ENCODE results near the gene CRIP3.
"Not testable (repeated sequence)": the region's sequence is repeated elsewhere in the genome, so short reads cannot be mapped to it uniquely, and the experiment has no call there.

CRIP3 gene

DNA sequence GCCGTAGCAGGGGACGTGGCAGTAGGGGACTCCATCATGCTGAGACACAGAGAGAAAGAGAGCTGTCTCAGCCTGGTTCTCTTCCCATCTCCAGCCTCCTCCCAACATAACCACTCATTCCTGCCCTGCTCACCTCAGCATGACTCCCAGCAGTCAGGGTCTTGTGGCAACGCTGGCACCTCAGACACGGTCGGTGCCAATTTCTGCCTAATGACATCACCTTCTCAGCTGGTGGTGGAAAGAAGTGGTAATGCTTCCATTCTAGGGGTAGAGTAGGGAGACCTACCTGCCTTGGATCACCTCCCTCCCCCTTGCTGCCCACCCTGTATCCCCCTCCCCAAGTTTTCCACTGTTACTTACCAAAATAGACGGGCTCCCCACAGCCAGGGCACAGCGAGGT, 2.5 kb downstream of the CRIP3 start:
- DNase-seq (ENCODE audit: low read depth): no peak

DNA sequence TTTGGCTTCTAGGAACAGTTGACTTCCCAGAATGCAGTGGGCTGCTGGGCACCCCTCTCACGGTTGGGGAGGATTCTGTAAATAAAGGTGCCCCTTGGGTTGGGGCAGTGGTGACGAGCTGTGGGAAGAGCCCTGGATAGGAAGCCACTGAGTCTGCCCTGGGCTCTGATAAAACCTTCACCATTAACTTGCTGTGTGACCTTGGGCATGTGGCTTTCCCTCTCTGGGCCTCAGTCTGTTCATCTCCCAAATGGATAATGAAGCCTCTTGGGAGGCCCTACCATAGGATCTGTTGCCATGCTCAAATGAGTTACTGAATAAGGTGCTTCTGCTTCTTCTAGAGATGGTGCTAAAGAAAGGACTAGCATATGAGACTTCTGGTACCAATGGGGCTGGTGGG, 3.7 kb downstream of the CRIP3 start:
- no peak for DNase-seq (ENCODE audit: low read depth)

DNA sequence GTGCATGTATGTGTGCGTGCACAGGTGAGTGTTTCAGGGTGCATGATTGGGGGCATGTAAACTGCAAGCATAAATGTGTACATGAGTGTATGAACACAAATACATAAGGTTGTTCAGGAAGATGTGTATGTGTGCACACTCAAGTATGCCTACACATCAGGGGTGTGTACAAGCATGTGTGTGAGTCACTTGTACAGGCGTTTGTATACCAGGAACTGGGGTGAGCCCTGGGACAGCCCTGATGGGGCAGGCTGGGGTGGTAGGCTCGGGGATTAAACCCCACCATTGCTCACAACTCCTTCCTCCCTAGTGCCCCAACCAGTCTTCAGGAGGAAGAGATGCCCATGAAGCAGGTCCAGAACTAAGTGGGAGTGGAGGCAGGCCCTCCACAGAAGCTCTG, 4.3 kb downstream of the CRIP3 start:
- no peak for DNase-seq (ENCODE audit: low read depth)

DNA sequence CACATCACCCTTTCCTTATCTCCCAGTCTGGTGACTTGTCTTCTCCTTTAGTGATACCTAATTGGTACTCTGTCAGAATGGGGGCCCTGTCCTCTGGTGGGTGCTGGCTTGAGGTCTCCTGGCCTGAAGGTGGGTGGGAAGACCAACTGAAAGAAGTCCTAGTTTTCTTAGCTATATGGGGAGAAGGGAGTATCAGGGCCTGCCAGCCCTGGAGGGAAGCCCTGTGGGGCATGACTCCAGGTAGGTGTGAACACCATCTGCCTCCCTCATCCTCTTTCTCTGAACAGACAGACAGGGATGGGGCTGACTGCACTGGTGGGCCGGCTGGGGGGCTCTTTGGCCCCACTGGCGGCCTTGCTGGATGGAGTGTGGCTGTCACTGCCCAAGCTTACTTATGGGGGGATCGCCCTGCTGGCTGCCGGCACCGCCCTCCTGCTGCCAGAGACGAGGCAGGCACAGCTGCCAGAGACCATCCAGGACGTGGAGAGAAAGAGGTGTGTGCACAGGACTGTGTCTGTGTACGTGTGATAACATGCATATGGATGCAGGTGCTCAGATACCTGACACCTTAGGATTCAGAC, 4.8 kb downstream of the CRIP3 start:
- DNase-seq (ENCODE audit: low read depth): no peak

DNA sequence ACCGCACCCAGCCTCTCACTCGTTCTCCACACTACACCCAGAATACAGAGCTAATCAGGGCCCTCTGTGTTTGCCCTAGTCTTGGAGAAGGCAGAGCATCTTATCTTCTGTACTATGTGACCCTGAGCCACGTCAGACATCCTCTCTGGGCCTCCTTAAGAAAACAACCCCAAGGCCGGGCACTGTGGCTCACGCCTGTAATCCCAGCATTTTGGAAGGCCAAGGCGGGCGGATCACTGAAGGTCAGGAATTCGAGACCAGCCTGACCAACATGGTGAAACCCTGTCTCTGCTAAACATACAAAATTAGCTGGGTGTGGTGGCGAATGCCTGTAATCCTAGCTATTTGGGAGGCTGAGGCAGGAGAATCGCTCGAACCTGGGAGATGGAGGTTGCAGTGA, 5.6 kb downstream of the CRIP3 start:
- DNase-seq (ENCODE audit: low read depth): not testable (repeated sequence)

DNA sequence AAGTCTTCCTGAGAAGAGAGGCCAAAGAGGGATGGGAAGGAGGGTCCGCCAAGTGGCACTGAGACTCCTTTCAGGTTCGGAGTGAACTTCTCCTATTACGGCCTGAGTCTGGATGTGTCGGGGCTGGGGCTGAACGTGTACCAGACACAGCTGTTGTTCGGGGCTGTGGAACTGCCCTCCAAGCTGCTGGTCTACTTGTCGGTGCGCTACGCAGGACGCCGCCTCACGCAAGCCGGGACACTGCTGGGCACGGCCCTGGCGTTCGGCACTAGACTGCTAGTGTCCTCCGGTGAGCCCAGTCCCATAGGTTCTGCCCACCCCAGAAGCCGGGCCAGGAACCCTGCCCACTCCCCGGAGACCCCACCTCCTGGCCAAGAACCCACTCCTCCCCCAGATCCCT, 6.5 kb downstream of the CRIP3 start:
- DNase-seq (ENCODE audit: low read depth): no peak

DNA sequence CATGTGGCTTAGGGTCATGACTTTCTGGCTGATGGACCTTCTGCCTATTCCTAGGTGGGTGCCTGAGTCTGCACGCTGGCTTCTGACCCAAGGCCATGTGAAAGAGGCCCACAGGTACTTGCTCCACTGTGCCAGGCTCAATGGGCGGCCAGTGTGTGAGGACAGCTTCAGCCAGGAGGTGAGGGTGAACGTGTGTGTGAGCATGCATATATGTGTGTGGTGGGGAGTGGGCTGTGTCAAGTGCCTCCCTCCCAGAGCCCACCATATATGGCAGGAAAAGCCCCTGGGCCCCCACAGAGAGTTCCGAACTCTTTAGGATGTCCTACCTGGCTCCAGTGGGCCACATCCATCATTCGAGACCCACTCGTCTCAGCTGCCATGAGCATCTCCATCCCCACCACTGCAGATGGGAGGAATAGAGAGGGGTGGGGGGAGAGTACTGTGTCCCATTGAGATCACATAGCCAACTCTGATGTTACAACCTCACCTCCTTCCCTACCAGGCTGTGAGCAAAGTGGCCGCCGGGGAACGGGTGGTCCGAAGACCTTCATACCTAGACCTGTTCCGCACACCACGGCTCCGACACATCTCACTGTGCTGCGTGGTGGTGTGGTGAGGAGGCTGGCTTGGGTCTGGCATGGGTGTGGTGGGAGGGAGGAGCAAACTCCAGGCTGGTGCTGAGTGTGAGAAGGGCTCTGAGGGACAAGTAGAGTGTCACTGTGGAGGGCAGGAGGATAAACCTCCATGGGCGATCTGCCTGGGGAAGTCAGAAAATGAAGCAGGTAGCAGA, 7.3 kb downstream of the CRIP3 start:
- DNase-seq (ENCODE audit: low read depth): no peak

DNA sequence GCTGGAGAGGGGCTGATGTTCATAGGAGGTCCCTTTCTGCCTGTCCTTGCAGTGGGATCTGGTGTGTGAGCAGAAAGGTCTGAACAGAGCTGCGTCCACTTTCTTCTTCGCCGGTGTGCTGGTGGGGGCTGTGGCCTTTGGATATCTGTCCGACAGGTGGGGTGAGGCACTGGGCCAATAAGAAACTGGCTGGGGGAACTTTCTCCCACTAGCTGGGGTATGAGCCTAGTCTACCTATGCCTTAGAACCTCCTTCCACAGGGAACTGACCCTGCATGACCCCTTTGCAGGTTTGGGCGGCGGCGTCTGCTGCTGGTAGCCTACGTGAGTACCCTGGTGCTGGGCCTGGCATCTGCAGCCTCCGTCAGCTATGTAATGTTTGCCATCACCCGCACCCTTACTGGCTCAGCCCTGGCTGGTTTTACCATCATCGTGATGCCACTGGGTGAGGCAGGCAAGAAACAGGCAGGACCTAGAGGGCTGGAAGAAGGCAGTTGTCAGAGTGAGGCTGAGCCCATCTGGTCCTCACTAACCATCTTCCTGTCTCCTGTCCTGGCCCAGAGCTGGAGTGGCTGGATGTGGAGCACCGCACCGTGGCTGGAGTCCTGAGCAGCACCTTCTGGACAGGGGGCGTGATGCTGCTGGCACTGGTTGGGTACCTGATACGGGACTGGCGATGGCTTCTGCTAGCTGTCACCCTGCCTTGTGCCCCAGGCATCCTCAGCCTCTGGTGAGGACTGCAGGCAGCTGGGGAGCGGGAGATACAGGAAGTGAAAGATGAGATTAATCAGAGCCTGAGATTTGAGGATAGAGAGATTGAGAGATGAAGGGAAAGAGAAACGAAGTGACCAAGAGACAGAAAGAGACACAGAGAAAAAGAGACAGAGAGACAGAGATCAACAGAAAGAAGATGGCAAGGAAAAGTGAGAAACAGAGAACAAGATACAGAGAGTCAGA, 9.0 kb downstream of the CRIP3 start:
- no peak for DNase-seq (ENCODE audit: low read depth)

DNA sequence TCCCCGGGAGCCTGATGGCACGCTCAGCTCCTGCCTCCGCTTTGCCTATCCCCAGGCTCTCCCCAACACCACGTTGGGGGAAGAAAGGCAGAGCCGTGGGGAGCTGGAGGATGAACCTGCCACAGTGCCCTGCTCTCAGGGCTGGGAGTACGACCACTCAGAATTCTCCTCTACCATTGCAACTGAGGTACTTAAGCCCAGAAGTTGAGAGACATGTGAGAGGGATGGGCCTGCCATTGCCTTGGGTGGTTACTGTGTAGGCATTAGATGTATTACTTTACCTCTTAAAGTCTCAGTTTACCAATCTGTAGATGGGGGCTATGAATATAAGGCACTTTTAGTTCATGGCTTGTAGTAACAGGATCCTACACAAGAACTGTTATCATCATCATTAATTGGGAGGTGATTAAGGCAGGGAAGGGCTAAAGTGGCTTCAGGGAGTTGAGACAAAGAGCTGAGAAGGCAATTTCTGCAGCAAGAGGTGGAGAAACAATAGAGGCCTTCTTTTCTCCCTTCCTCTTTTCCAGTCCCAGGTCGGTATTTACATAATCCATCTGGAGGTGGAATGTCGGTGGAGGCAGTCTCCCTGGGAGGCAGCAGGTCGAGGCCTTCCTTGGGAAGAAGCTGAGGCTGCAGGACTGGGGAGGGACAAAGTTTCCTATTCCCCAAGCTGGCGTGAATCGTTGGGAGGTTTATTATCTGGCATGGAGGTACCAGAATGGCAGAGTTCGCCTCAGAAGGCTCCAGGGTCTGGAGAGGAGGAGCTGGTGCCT, 9.9 kb downstream of the CRIP3 start:
- DNase-seq (ENCODE audit: low read depth): no peak

DNA sequence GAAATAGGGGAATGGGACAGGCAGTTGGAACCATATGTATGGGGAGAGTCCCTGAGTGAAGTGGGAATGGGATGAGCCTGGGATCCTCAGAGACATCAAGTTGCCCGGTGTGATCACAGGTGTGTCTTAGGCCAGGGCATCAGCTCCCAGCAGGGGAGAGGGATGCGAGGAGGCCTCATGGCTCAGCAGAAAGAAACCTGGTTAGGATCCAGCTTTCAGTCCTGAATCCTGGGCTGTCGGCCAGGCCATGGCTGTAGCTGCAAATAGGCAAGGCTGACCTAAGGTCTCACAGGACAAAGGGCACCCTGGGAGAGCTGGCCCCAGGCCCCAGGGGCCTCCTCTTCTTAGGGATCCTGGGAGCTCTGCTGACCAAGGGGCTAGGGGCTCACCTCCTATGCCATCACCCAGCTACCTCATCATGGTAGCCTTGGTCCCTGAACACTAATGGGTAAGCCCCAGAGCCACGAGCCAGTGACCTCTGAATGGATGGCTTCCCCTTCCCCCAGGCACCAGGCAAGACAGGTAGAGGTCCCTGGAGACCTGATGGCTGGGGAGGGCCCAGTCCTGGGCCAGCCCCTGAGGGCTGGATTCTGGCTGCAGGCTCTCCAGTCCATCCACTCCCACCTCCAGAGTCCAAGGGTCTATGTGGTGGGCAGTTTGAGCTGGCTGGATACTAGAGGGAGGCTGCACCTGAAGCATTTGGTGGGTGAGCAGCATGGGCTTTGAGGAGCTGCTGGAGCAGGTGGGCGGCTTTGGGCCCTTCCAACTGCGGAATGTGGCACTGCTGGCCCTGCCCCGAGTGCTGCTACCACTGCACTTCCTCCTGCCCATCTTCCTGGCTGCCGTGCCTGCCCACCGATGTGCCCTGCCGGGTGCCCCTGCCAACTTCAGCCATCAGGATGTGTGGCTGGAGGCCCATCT, 10.7 kb downstream of the CRIP3 start, which contains the start of gene SLC22A7:
Gene SLC22A7 (plus strand): TSS at position 617 of the 921 bp plus-strand sequence. CDS start 99 bp downstream, at position 716.
- no peak for DNase-seq (ENCODE audit: low read depth)

DNA sequence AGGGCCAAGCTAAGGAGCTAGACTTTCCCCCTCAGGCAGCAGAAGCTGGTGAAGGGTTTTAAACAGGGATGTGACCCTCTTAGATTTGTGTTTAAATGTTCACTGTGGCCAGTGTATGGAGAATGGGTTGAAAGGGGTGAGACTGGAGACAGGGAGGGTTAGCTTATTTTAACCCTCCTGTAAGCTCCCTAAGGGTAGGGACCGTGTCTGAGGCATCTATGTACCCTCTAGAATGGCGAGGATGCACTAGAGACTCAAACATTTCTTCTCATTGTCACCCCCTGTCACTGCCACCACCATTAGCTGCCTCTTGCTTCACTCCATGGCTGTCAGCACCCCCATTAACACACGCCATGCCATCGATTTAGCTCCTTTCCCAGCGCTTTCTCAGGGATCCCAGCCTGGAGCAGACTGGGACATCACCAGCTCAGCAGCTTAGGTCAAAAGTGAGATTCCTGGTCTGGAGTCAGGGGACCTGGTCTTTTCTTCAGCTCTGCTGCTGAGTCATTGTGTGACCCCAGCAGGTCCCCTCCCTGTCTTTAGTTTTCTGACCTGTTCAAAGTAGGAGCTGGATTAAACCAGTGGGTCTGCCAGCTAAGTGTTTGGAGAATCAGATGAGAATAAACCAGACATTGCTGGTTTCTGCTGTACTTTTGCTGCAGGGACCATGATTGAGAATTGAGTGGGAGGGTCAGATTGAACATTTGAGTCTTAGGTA, 11.7 kb downstream of the CRIP3 start:
- DNase-seq (ENCODE audit: low read depth): no peak

DNA sequence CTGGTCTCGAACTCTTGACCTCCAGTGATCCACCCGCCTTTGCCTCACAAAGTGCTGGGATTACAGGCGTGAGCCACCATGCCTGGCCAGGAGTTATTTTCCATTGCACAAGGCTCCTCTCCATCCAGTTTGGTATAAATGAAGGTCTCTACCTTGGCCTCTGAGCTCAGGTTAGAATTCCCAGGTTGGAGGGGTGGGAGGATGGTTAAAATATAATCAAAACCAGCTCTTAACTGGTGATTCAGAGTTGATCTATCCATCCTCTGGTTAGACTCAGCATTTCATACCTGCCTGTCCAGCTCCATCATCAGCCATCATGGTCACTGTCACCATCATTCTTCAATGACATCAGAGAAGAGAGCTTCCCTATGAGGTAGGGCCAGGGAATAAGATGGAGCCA, 13.2 kb downstream of the CRIP3 start:
- DNase-seq (ENCODE audit: low read depth): no peak

DNA sequence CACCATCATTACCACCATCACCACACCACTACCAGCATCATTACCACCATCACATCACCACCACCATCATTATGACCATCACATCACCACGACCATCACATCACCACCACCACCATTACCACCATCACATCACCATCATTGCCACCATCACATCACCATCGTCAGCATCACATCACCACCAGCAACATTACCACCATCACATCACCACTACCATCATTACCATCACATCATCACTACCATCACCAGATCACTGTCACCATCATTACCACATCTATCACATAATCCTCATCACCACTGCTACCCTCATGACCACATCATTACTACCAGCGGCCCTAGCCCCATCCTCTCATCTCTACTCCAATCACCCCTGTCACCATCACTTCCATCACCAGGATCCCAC, 14.1 kb downstream of the CRIP3 start:
- no peak for DNase-seq (ENCODE audit: low read depth)

DNA sequence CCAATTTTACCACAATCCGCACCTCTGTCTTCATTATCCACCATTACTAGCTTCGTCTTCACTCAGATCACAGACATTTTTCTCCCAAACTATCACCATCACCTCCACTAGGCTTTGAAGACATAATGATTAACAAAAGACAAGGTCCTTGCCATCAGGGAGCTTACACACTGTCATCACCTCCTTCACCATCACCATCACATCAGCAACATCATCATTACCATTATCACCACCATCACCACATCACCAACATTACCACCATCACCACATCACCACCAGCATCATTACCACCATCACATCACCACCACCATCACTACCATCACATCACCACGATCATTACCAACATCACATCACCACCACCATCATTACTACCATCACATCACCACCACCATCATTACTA, 14.9 kb downstream of the CRIP3 start:
- no peak for DNase-seq (ENCODE audit: low read depth)

DNA sequence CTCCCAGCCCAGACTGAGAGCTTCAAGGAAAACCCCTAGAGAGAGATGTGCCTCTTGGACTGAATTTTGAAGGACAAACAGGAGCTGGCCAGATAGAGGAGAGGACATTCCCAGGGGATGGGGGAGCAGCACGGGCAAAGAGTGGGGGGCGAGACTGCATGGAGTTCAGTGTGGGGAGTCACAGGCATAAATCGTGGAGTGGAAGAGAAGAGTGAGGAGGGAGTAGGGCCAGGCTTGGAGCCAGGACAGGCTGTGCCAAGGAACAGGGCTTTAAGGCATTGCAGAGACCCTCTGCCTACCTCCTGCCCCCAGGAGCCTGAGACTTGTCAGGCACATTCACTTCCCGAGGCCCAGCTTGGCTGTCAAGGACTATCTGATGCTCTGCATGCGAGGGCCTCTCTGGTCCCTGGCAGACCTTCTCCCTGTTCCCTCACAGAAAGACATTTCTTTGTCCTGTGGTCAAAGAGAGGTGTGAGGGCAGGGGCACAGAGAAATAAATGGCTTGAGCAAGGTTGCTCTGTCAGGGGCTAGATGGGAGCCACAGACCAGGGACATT, 15.8 kb downstream of the CRIP3 start:
- DNase-seq (ENCODE audit: low read depth): no peak

DNA sequence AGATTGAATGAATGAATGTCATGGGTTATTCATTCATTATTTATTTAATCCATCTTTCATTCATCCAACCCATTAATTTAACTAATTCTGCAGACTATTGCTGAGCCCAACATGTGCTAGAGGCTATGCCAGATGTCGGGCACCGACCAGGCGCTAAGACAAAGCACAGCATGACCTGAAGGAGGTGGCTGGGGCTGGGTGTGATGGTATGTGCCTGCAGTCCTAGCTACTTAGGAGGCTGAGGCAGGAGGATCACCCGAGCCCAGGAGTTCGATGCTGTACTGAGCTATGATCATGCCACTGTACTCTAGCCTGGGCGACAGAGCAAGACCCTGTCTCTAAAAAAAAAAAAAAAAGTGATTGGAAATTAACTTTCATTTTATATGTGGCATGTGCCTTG, 16.3 kb downstream of the CRIP3 start:
- no peak for DNase-seq (ENCODE audit: low read depth)

DNA sequence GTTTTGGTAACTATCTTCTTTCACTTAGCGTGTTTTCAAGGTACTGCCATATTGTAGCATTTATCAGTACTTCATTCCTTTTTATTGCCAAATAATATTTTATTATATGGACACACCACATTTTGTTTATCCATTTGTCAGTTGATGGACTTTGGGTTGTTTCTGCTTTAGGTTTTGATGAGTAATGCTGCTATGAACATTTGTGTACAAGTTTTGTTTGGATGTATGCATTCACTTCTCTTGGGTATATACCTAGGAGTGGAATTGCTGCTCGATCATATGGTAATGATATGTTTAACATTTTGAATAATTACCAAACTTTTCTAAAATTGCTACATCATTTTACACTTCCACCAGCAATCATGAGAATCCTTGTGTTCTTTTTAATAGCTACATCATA, 16.9 kb downstream of the CRIP3 start:
- no peak for DNase-seq (ENCODE audit: low read depth)

DNA sequence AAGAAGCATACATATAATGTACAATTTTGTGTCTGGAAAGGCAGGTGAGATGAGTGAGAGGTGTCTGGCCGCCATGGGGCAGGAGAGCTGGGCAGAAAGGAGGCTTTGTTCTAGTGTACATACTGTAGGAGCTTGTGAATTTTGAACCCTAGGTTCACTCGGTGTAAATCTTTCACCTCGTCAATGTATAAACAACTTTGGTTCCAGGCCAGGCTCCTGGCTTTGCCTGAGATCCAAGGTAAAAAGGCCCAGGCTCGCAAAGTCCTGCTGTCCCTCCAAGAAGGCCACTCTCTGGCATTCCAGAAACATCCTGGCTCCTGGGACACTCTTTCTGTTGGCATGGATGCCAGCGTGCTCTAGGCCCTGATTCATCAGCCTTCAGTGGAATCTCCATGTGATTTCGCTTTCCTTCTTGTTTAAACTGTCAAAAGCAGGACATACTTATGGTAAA, 17.7 kb downstream of the CRIP3 start:
- DNase-seq (ENCODE audit: low read depth): no peak

DNA sequence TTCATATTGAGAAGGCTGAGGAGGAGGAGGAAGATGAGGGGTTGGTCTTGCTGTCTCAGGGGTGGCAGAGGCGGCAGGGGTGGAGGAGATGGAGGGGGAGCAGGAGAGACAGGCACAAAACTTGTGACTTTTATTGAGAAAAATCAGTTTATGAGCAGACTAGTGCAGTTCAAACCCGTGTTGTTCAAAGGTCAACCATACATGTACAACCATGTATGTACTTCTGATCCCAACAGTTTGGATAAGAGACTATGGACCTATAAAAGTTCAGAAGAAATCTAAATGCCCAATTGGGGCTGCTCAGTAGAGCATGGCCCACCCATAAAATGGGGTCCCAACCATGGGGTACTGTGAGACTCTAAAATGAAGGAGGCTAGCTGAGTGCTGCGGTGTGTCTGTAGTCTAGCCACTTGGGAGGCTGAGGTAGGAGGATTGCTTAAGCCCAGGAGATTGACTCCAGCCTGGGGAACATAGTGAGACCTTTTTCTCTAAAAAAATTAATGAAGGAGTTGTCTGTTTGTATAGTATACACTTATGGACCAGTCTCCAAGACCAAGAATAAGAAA, 18.2 kb downstream of the CRIP3 start:
- no peak for DNase-seq (ENCODE audit: low read depth)
